ENCODE results near the gene TLK2.

The TLK2 gene

GRCh38 chr17:62641153-62641552, 162.5 kb downstream of the TLK2 start:
- H3K4me3 ChIP-seq (replicated peaks in 1 of 2; ENCODE audit: low read depth in 2 of 2, low read length in 2 of 2): no peak overlapping the region
- TF ChIP-seq CTCF (IDR thresholded peaks at IDR 0.05; ENCODE audit: low read depth, low read length): no peak

GRCh38 chr17:62641951-62642350, 163.3 kb downstream of the TLK2 start:
- H3K4me3 ChIP-seq (replicated peaks in 1 of 2; ENCODE audit: low read depth in 2 of 2, low read length in 2 of 2): no peak overlapping the region
- TF ChIP-seq CTCF (IDR thresholded peaks at IDR 0.05; ENCODE audit: low read depth, low read length): no peak
- DNase-seq (ENCODE audit: low read depth in 2 of 2): no peak

More at GRCh38 chr17:62641153-62641552, 162.5 kb downstream of the TLK2 start:
- no peak for DNase-seq (ENCODE audit: low read depth in 2 of 2)

- no peak overlapping the region for H3K4me3 ChIP-seq (replicated peaks in 1 of 2; ENCODE audit: low read depth in 2 of 2, low read length in 2 of 2)
- DNase-seq (ENCODE audit: low read depth in 2 of 2): no peak
- no peak for TF ChIP-seq CTCF (IDR thresholded peaks at IDR 0.05; ENCODE audit: low read depth, low read length)
These were observed 164.9 kb downstream of the TLK2 start for GRCh38 chr17:62643496-62643895.

- TF ChIP-seq CTCF (IDR thresholded peaks at IDR 0.05; ENCODE audit: low read depth, low read length): no peak
- H3K4me3 ChIP-seq (replicated peaks in 1 of 2; ENCODE audit: low read depth in 2 of 2, low read length in 2 of 2): no peak overlapping the region
- DNase-seq (ENCODE audit: low read depth in 2 of 2): no peak
These were observed 166.0 kb downstream of the TLK2 start for GRCh38 chr17:62644487-62645173.

- no peak for TF ChIP-seq CTCF (IDR thresholded peaks at IDR 0.05; ENCODE audit: low read depth, low read length)
- H3K4me3 ChIP-seq (replicated peaks in 1 of 2; ENCODE audit: low read depth in 2 of 2, low read length in 2 of 2): no peak overlapping the region
- no peak for DNase-seq (ENCODE audit: low read depth in 2 of 2)
These were observed 169.8 kb downstream of the TLK2 start for GRCh38 chr17:62648251-62648955.

- TF ChIP-seq CTCF (IDR thresholded peaks at IDR 0.05; ENCODE audit: low read depth, low read length): no peak
- DNase-seq (ENCODE audit: low read depth in 2 of 2): no peak
These were observed 170.3 kb downstream of the TLK2 start for GRCh38 chr17:62648956-62649294.

More at GRCh38 chr17:62648956-62649294, 170.3 kb downstream of the TLK2 start:
- no peak overlapping the region for H3K4me3 ChIP-seq (replicated peaks in 1 of 2; ENCODE audit: low read depth in 2 of 2, low read length in 2 of 2)
